ENCODE measurements around the gene C3orf22.

DNA sequence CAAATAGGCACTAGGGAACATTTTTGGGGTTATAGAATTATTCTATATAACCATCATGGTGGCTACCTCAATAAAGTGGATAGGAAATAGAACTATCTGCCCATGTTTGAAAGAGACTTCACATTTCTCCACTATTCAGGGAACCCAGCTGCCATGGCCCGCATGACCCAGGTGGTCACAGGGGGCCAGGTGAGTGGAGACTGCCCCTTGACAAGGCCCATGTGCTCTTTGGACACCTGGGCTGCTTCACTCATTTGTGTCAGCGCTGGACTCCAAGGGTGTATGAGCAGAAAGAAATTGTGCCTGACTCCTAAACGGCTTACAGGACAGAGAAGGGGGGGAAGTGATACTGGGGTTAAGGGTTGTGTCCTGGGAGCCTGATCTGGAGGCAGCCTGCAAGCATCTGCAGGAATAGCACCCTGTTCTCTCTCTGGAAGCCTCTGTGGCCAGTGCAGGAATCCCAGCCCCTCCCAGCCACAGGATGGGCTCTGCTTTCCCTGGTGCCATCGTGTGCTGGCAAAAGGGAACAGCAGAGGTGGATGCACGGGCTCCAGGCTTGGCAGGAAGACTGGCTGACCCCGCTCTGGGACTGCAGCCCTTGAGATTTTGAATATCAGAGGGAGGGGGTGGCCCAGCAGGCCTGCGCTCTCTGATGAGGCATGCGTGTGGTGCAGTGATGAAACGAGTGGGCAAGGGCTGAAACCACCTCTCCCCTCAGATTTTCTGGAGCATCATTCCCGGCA, 9.1 kb upstream of the C3orf22 start:
- TF ChIP-seq, protein P1, sequence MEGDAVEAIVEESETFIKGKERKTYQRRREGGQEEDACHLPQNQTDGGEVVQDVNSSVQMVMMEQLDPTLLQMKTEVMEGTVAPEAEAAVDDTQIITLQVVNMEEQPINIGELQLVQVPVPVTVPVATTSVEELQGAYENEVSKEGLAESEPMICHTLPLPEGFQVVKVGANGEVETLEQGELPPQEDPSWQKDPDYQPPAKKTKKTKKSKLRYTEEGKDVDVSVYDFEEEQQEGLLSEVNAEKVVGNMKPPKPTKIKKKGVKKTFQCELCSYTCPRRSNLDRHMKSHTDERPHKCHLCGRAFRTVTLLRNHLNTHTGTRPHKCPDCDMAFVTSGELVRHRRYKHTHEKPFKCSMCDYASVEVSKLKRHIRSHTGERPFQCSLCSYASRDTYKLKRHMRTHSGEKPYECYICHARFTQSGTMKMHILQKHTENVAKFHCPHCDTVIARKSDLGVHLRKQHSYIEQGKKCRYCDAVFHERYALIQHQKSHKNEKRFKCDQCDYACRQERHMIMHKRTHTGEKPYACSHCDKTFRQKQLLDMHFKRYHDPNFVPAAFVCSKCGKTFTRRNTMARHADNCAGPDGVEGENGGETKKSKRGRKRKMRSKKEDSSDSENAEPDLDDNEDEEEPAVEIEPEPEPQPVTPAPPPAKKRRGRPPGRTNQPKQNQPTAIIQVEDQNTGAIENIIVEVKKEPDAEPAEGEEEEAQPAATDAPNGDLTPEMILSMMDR (conservative IDR thresholded peaks at IDR 0.05; ENCODE audit: low read length): no peak
- no peak for TF ChIP-seq EZH2phosphoT487 (IDR thresholded peaks at IDR 0.05; ENCODE audit: borderline replicate concordance, low read depth, low read length)
